K562 (cell line): Measurements from ENCODE around the gene ACADVL. TPM values are rescaled to one million over a fixed set of nuclear protein-coding genes. Genes with fewer than 3 reads are reported as not detected.

ENCODE experiments used
- CHD4 ChIP-seq: fragments of 200-600 bp; sonication (generic); IDR thresholded peaks from 3 replicates; pipeline ENCODE4 v1.6.1; 2012; ENCODE audit warnings: low read depth, mild to moderate bottlenecking, mixed read lengths, low read length, inconsistent platforms; ENCODE audit not compliant: insufficient read depth, insufficient replicate concordance, poor library complexity, severe bottlenecking
- MBD2 ChIP-seq: sonication (generic); IDR thresholded peaks from 2 replicates; pipeline ENCODE4 v1.6.1; 2016; ENCODE audit warnings: low read depth, borderline replicate concordance
- MTA2 ChIP-seq: fragments of 450-650 bp; IDR thresholded peaks from 2 replicates; pipeline ENCODE4 v1.6.1; 2016; ENCODE audit warnings: low read depth
- NFRKB ChIP-seq: fragments of 450-650 bp; IDR thresholded peaks from 2 replicates; pipeline ENCODE4 v1.6.1; 2016; ENCODE audit warnings: low read depth
- POLR3G ChIP-seq: IDR thresholded peaks from 2 replicates; pipeline ENCODE4 v1.6.1; 2011; ENCODE audit not compliant: insufficient read length, insufficient replicate concordance; ENCODE audit errors: extremely low read depth
- SIRT6 ChIP-seq: IDR thresholded peaks from one replicate; pipeline ENCODE4 v1.6.1; 2012; ENCODE audit warnings: low read depth, mild to moderate bottlenecking, control low read depth, inconsistent platforms, low read length, moderate library complexity
- ZNF263 ChIP-seq: sonication (generic); formaldehyde crosslinking; IDR thresholded peaks from 2 replicates; pipeline ENCODE4 v1.8.0; 2022; ENCODE audit warnings: mild to moderate bottlenecking, missing genetic modification reagents, borderline replicate concordance
- polyA plus RNA-seq, 8 experiments: library from polyadenylated mRNA; depleted of rRNA in 4 of 8; stranded (reverse) in 5 of 8; unstranded in 3 of 8; fragments of >200 nt; fragmentation: Nextera tagmentation in 2 of 8; fragmentation: Illumina TruSeq in 1 of 8; extraction: Ambion mirVana in 2 of 8; extraction: Trizol in 1 of 8; gene quantifications; 2 replicates each; pipeline versions ENCODE4 v1.2.1 to v1.2.3, GENCODE V29; 2011 to 2014; ENCODE audit warnings: inconsistent platforms in 1 of 8, missing spikeins in 1 of 8
- total RNA-seq, 7 experiments: library from RNA; depleted of rRNA in 6 of 7; stranded (reverse); fragments of >200 nt in 6 of 7; fragmentation: Illumina TruSeq in 2 of 7; extraction: Trizol in 2 of 7; gene quantifications; 2 replicates each; pipeline versions ENCODE4 v1.2.1 to v1.2.3, GENCODE V29; 2011 to 2021; ENCODE audit warnings: low replicate concordance in 1 of 7
- TF ChIP-seq, protein P1 (sequence below), 2 experiments: fragments of 450-650 bp; IDR thresholded peaks; 2 replicates each; pipeline ENCODE4 v1.6.1; 2016; ENCODE audit warnings: mild to moderate bottlenecking in 2 of 2, borderline replicate concordance in 1 of 2, low read depth in 1 of 2, moderate library complexity in 1 of 2
- TF ChIP-seq, protein P2 (sequence below): fragments of 250-450 bp; sonication (Bioruptor Pico); IDR thresholded peaks from 2 replicates; pipeline ENCODE4 v1.4.0; 2020; ENCODE audit warnings: borderline replicate concordance
- TF ChIP-seq, protein P3 (sequence below): fragments of 250-450 bp; sonication (Bioruptor Pico); IDR thresholded peaks from 2 replicates; pipeline ENCODE4 v1.5.0; 2020; ENCODE audit warnings: mild to moderate bottlenecking

ACADVL gene
- total and polyA plus RNA-seq, 9 of the 15 experiments (the other 6 are each of a cell fraction or from before 2014, with no cell fraction given), result 25.5 to 449 (median 214) TPM

DNA sequence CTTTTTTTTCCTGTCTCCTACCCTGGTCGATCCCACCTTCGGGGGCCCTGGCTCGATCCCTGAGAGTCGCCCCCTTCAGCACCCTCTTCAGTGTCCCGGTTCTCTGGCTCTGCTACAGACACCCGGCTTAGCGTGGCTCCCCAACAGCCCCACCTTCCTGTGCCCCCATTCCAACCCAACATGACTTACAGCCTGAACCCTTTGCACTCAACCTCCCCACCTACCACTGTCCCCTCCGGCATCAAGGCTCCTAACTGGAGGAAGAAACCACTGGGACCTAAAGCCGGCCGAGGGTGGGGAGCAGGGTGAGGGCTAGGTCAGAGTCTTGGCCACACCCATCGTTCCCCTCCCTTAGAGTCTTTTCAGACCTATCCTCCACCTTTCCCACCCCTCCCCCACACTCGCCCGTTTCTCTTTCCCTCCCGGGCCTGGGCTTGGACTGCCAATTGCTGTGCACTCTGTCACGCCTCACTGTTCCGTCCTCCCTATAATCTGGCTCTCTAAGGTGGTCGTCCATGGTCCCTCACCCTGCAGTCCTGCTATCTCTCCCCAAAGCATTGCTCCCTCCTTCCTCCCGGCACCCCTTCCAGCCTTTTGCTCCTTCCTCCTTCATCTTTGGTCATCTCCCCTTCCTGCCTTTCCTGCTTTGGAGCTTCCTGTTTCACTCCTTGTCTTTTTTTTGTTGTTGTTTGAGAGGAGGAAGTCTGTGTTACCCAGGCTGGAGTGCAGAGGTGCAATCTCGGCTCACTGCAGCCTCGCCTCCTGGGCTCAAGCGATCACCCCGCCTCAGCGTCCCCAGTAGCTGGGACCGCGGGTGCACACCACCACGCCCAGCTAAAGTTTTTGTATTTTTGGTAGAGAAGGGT is 43.4 kb downstream of the ACADVL start (continued):
- TF ChIP-seq, protein P1, sequence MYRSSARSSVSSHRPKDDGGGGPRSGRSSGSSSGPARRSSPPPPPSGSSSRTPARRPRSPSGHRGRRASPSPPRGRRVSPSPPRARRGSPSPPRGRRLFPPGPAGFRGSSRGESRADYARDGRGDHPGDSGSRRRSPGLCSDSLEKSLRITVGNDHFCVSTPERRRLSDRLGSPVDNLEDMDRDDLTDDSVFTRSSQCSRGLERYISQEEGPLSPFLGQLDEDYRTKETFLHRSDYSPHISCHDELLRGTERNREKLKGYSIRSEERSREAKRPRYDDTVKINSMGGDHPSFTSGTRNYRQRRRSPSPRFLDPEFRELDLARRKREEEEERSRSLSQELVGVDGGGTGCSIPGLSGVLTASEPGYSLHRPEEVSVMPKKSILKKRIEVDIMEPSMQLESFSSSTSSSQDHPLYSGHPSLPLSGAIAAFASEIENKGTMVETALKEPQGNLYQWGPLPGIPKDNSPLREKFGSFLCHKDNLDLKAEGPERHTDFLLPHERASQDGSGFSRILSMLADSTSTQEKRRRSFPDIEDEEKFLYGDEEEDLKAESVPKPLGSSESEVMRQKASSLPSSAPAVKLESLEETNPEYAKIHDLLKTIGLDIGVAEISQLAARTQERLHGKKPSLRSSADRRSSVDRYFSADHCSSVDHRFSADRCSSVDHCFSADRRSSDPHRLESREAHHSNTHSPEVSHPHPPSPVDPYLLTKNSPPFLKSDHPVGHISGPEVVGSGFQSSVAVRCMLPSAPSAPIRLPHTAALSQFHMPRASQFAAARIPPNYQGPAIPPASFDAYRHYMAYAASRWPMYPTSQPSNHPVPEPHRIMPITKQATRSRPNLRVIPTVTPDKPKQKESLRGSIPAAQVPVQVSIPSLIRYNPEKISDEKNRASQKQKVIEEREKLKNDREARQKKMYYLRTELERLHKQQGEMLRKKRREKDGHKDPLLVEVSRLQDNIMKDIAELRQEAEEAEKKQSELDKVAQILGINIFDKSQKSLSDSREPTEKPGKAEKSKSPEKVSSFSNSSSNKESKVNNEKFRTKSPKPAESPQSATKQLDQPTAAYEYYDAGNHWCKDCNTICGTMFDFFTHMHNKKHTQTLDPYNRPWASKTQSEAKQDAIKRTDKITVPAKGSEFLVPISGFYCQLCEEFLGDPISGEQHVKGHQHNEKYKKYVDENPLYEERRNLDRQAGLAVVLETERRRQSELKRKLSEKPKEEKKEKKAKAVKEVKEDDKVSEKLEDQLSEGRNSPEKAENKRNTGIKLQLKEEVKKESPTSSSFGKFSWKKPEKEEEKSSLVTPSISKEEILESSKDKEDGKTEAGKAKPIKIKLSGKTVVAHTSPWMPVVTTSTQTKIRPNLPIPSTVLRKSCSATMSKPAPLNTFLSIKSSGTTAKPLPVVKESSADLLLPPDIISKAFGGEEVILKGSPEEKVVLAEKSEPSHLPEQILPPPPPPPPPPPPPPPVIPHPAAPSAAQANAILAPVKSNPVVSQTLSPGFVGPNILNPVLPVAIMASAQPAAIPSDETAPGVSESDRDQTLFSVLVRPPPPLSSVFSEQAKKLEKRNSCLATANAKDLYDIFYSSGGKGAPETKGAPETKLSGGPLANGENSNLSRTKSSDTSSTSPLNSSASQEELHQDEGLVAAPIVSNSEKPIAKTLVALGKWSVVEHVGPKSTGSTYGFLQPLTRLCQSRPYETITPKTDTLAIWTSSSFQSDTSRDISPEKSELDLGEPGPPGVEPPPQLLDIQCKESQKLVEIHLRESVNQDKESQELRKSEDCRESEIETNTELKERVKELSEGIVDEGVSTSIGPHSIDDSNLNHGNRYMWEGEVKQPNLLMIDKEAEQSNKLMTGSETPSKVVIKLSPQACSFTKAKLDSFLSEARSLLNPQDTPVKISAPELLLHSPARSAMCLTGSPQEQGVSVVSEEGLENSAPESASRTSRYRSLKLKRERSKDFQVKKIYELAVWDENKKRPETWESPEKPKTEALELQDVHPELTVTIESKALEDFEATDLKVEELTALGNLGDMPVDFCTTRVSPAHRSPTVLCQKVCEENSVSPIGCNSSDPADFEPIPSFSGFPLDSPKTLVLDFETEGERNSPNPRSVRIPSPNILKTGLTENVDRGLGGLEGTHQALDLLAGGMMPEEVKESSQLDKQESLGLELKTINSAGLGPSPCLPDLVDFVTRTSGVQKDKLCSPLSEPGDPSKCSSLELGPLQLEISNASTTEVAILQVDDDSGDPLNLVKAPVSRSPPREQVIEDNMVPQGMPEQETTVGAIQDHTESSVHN (IDR thresholded peaks at IDR 0.05; ENCODE audit: borderline replicate concordance in 1 of 2, low read depth in 1 of 2), result peak in 1 of 2 experiments; percentile 45; a peak in 1 of 4 replicates
- TF ChIP-seq POLR3G (no peak), MTA2 (0 out of 2 replicates have a peak, but pooled peaks have one; percentile 34), MBD2 (0 out of 2 replicates have a peak, but pooled peaks have one; percentile 36), ZNF263 (CRISPR knock-in tag) (peak; percentile 75), NFRKB (0 out of 2 replicates have a peak, but pooled peaks have one; percentile 70), CHD4 (no peak), SIRT6 (no peak)
- TF ChIP-seq, protein P2, sequence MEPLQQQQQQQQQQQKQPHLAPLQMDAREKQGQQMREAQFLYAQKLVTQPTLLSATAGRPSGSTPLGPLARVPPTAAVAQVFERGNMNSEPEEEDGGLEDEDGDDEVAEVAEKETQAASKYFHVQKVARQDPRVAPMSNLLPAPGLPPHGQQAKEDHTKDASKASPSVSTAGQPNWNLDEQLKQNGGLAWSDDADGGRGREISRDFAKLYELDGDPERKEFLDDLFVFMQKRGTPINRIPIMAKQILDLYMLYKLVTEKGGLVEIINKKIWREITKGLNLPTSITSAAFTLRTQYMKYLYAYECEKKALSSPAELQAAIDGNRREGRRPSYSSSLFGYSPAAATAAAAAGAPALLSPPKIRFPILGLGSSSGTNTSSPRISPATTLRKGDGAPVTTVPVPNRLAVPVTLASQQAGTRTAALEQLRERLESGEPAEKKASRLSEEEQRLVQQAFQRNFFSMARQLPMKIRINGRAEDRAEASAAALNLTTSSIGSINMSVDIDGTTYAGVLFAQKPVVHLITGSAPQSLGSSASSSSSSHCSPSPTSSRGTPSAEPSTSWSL, result no peak
- TF ChIP-seq, protein P3, sequence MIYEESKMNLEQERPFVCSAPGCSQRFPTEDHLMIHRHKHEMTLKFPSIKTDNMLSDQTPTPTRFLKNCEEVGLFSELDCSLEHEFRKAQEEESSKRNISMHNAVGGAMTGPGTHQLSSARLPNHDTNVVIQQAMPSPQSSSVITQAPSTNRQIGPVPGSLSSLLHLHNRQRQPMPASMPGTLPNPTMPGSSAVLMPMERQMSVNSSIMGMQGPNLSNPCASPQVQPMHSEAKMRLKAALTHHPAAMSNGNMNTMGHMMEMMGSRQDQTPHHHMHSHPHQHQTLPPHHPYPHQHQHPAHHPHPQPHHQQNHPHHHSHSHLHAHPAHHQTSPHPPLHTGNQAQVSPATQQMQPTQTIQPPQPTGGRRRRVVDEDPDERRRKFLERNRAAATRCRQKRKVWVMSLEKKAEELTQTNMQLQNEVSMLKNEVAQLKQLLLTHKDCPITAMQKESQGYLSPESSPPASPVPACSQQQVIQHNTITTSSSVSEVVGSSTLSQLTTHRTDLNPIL (CRISPR knock-in tag), result no peak
